OCI-LY3 (cell line): ENCODE results near the gene MED13L.

Source experiments
- CTCF ChIP-seq: fragments of 200-600, 300-600 bp; sonication (generic); IDR thresholded peaks from 2 replicates; pipeline ENCODE4 v1.5.1; 2014; ENCODE audit warnings: antibody characterized with exemption, low read length, low read depth
- EZH2phosphoT487 ChIP-seq: fragments of 200-600 bp; shearing (Covaris generic); IDR thresholded peaks from 2 replicates; pipeline ENCODE4 v1.6.1; 2018; ENCODE audit warnings: antibody characterized with exemption, mixed run types, low read depth

GRCh38 chr12:116059904-116060303 is 217.6 kb downstream of the MED13L start:
- TF ChIP-seq CTCF (no peak), EZH2phosphoT487 (no peak)
